GM13977 (cell line): ENCODE data around the gene DIP2B.

Source experiments
- DNase-seq: peaks from one replicate; pipeline ENCODE4 v3.0.0; 2012; ENCODE audit warnings: low spot score
- in situ Hi-C: fragments of 300-500 bp; cut with MboI; formaldehyde crosslinking; loops from one replicate; pipeline ENCODE4 v1.12.0; 2022; ENCODE audit warnings: low sequenced_read_pairs, low pct_unique_long_range_greater_than_20kb, mixed read lengths, inconsistent platforms; ENCODE audit not compliant: unreplicated experiment
- TF ChIP-seq, protein P1 (sequence below): IDR thresholded peaks from 2 replicates; pipeline ENCODE4 v1.5.1; 2012; ENCODE audit warnings: mild to moderate bottlenecking, control low read depth; ENCODE audit not compliant: insufficient read depth; ENCODE audit errors: extremely low read depth, missing control alignments

The DIP2B gene

DNA sequence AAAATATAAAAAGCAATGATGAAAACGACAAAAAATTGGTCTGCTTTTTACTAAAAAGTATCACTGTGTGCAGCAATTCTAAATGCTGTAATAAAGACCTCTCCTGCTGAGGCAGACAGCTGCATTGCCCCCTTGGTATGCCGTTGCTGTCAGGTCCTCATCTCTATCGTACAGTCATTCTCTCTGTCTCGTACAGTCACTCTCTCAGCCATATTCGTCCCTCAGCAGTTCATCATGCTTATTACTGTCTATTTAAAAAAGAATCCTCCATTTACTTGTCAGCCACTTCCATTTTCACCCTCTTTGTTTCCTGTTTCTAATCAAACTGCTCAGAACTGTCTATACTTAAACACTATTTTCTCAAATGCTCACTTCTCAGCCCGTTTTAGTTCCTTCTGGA, 123.6 kb downstream of the DIP2B start:
- no peak for DNase-seq
- in situ Hi-C loops: no loop called here

DNA sequence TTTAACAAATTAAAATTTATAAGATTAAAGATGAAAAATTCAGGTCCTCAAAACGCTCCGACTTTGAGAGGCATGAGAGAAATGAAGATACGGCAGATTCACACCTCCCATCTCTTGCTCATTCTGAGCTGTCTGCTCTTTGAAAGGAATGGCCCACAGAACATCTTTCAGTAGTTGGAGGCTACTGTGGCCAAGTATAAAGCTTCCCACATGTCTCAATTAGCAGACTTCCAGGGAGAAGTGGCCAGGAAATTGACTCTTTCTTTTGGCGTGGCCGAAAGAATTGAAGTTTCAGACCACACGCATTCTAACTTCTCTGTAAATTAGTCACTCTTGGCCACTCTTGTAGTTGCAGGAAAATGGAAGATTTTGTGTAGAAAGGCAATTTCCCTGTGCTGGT, 129.2 kb downstream of the DIP2B start:
- in situ Hi-C loops: loop anchor here (10.0 kb wide), 1 partner anchor 129 kb away; the partner anchor contains the start of gene DIP2B
- TF ChIP-seq, protein P1, sequence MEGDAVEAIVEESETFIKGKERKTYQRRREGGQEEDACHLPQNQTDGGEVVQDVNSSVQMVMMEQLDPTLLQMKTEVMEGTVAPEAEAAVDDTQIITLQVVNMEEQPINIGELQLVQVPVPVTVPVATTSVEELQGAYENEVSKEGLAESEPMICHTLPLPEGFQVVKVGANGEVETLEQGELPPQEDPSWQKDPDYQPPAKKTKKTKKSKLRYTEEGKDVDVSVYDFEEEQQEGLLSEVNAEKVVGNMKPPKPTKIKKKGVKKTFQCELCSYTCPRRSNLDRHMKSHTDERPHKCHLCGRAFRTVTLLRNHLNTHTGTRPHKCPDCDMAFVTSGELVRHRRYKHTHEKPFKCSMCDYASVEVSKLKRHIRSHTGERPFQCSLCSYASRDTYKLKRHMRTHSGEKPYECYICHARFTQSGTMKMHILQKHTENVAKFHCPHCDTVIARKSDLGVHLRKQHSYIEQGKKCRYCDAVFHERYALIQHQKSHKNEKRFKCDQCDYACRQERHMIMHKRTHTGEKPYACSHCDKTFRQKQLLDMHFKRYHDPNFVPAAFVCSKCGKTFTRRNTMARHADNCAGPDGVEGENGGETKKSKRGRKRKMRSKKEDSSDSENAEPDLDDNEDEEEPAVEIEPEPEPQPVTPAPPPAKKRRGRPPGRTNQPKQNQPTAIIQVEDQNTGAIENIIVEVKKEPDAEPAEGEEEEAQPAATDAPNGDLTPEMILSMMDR: no peak
- DNase-seq: no peak

More for the DNA sequence above, 123.6 kb downstream of the DIP2B start:
- TF ChIP-seq, protein P1: no peak

DNA sequence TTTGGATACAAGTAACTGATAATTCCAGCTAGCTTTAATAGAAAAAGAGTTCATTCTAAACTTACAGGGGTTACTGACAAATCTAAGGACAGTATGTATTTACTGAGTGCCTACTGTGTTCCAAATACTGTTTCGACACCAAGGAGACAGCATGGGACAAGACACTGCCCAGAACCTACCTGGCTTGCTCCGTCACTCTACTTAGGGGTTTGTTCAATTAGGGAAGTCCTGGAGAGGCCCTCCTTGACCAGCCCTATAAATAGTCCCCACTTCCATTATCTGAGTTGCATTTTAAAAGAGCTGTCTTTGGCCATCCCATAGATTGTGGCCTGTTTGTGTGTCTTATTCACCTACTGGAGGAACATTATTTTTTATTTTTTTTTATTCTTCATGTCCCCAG, 129.6 kb downstream of the DIP2B start:
- in situ Hi-C loops: loop anchor here (10.0 kb wide), 1 partner anchor 130 kb away; the partner anchor contains the start of gene DIP2B
- no peak for DNase-seq
- TF ChIP-seq, protein P1: no peak

DNA sequence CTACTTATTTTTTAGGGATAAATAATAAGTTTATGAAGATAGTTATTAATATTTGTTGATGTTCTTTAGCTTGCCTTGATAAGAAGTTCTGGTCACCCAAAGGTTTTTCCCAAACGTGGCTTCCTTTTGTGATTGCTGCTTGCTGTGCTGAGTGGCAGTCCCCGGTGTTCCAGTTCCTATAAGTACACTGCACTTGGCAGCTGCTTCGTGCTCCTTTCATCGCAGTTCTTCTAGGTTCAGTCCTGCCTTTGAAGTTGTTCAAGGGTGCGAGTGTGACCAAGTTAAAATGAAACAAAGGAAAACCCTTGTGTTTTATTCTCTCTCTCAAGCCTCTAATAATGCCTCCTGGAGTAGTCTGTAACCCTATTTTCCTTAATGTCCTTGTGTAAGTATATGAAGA, 130.6 kb downstream of the DIP2B start:
- no peak for DNase-seq
- in situ Hi-C loops: loop anchor here (10.0 kb wide), 1 partner anchor 131 kb away; the partner anchor contains the start of gene DIP2B
- TF ChIP-seq, protein P1: no peak

DNA sequence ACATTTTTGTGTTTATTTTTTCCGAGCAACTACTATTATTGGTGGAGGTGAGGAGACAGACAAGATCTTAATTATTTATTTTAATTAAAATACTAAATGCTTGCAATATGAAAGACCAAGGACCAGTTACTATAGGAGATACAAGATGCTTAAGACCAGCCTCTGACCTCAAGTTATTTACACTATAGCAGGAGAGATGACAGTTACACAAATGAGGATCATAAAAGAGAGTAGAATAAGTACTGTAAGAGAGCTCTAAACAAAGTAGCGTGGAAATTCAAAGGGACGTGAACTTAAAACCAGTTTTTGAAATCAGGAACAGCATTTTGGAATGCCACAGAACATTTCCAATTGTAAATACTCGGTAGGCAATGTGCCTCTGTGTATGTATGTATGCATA, 131.1 kb downstream of the DIP2B start:
- in situ Hi-C loops: loop anchor here (10.0 kb wide), 1 partner anchor 131 kb away; the partner anchor contains the start of gene DIP2B
- DNase-seq: no peak

DNA sequence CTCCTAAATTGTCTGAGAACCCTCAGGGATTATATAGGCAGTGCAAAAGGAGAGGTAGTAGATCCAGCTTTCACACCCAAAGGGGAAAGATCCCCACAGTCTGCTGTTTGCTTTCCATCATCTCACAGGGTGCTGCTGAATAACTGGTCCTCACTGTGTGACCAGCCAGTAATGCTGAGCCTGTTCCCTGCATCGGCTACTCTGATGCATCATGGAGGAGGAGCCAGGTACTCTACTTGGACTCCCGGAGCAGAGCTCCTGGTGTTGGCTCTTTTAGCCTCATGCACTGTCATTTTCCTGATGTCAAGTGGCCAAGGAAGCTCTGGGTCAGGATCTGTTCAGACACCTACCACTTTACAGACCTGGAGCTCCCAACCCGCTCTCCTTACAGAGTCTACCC, 131.7 kb downstream of the DIP2B start:
- DNase-seq: no peak
- in situ Hi-C loops: loop anchor here (10.0 kb wide), 1 partner anchor 132 kb away; the partner anchor contains the start of gene DIP2B
- TF ChIP-seq, protein P1: no peak

More for the DNA sequence above, 131.1 kb downstream of the DIP2B start:
- TF ChIP-seq, protein P1: no peak
